Stimulated activated CD8-positive, alpha-beta memory T cell treated with anti-CD3 and anti-CD28 coated beads, Interleukin-4, amount 100 ng/mL, for 48 hours (primary cell): Measurements from ENCODE around the gene CTNNA1.

ENCODE experiments used
- DNase-seq: peaks from one replicate; pipeline ENCODE4 v3.0.0-alpha.2; 2020

The CTNNA1 gene

DNA sequence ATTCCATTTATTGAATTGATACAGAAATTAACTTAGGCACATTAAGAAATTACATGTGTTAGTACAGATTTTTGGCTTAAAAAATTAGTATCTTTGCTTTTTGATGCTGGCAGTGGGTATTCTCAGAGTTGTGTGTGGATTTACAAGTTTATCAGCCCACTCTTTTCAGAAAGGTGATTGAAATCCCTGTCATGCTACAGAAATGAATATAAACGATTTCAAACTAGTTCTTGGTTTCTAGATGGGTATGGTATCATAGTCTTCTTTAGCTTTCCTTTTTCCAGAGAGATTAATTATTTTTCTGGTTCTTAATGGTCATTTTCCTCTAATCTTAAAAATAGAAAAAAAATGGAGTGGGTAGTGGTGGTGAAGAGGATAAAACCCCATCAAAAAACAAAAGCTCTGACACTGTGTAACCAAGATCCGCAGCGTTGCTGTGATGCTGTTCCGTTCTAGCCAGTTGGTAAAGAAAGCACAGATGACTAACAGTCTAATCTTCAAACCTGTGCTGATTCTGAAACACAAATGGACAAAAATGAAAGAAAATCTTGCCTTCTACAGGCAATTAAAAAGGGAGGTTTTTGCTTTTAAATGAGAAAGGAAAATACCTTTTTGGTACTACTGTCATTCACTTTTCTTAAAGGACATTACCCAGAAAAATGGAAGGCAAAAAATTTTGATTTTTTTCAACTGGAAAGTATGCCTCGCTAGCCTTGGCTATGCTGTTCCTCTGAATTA lies 116.7 kb downstream of the CTNNA1 start:
- DNase-seq, result no peak

DNA sequence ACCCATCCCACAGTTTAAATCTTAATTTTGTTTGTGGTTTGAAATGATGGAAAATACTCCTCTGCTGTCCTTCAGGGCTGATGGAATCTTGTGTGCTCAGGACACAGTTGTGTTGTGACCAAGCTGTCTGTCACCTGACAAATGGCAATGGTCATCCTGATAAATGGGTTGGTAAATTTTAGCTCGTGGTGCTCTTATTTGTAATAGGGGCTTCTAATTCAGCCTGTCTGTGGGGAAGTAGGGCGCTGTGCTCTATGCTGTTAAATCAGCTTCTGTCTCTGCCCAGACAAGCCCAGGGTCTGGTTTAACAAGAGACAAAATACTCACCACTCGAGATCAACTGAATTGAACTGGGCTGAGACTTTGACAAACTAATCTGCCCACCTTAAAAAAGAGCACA lies 117.4 kb downstream of the CTNNA1 start:
- no peak for DNase-seq

DNA sequence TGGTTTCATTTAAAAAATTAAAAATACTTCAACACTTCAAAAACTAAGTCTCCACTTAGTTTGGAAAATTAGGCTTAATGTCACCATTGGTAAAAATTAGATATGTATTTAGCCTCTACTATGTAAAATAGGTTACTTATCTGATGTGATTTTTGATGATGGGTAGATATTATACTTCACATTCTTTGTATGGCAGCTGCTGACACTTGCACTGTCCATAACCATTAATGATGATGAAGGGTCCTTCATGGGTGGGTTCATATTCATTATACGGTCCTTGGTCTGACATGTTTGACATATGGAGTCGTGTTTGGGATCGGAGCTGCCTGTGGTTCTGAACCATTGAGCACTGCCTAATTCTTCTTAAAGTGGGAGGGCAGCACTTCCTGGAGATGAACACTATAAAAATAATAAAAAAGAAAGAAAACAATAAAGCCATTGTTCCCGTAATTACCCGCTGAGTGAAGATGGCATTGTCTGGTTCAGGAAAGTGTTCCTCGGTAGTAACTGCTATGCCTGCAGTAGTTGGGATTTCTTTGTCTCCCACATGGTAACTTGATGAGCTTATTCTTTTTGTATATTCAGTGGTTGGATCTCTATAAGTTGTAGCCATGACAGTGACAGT lies 119.7 kb downstream of the CTNNA1 start:
- no peak for DNase-seq

- DNase-seq, result no peak
Observed at GRCh38 chr5:138873466-138874221, 120.4 kb downstream of the CTNNA1 start.

GRCh38 chr5:138874241-138874640 lies 121.0 kb downstream of the CTNNA1 start:
- DNase-seq, result no peak

DNA sequence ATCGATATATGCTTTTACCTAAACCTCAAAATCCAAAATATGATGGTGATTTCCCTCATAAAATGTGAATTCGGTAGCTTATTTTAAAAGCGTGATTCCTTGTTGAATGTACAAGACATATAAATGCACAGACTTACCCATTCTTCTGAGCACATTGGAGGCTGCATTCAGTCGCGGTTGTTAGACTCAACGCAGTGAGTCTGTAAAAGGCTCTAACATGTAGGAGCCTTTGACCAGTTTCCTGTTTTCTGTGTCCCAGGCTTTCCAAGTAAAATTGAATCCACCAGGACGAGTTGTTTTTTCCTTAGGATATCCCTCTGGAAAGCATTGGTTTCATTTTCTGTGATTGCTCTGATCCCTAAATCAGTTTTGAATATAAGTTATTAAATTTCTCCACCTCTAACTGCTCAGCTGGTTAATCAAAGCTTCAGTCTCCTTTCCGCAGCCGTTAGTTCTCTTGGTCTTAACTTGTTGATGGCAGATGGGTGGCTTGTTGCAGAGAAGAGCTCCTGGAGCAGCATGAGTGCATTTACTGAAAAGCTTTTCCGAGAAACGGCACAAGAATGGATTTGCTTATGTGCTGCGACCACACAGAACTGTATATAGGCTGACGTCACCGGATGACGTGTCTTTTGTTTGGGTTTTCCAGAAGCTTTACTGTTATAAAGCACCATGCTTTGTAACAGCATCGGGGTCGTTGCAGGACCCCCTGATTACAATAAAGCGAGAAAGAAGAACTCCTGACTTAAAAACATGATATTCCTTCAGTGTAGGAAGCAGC lies 121.7 kb downstream of the CTNNA1 start, which contains the start of gene LRRTM2:
Gene LRRTM2 (minus strand): TSS at position 565 of the 781 bp plus-strand sequence. CDS start 424 bp downstream, at position 141.
- no peak for DNase-seq

DNA sequence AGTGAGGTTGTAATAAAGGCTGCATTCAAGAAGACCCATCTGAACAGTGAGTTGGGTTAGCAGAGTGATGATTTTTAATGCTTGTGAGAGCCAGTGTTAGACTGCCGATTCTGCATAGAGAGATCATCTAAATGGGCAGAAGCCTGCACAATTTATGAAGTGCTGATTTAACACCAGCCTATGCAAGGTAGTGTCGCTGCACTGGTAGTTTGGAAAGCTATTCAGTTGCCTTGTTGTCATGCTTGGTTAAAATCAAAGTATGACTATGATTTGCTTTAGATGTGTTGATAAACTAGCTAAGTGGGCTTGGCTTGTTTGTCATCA lies 122.3 kb downstream of the CTNNA1 start:
- no peak for DNase-seq

- DNase-seq, result no peak
Observed at GRCh38 chr5:138875946-138876345, 122.7 kb downstream of the CTNNA1 start.

DNA sequence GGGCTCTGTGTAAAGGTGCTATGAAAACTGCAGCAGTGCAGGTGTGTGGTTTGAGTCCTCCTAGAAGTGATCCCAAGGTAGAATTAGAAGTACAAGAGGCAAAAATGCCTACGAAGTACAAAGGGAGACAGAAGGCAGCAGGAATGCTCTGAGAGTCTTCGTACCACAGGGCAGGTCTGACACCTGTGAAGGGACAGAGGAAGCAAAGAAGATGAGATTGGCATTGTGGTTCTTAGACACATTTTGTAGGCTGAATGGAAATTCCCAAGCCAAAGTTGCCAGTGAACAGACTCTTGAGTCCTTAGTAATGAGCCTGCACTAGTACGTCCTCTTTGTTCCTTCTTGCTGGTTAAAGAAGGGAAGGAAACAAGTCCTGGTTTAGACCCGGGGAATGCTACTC lies 123.6 kb downstream of the CTNNA1 start:
- DNase-seq, result no peak

DNA sequence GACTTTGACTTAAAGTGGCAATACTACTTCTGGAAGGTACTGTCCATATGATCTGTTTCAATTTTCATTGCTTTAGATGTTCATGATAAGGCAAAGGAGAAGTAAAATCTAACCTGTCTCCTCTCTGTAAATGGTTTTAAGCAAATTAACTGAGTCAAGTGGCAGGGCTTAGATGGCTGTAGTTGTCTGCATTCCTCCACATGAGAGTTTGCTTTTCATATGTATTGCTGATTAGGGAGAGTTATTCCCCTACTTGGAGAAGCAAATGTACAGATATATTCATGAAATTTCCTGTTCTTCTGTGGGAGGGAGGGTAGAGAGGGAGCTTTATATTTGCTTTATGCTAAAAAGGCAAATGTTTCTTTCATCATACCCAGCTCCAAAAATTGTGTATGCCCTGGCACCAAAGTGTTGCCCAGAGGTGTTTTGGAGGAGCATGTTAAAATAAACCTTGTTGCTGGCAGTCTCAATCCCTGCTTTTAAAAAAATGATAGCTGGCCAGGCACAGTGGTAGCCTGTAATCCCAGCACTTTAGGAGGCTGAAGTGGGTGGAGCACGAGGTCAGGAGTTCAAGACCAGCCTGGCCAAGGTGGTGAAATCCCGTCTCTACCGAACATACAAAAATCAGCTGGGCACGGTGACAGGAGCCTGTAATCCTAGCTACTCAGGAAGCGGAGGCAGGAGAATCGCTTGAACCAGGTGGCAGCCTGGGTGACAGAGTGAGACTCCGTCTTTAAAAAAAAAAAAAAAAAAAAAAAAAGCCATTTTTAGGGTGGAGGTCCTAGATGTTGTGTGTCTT lies 125.4 kb downstream of the CTNNA1 start:
- DNase-seq, result no peak

GRCh38 chr5:138883211-138883610 lies 130.0 kb downstream of the CTNNA1 start:
- no peak for DNase-seq

- no peak for DNase-seq
Observed at GRCh38 chr5:138884094-138884493, 130.9 kb downstream of the CTNNA1 start.

DNA sequence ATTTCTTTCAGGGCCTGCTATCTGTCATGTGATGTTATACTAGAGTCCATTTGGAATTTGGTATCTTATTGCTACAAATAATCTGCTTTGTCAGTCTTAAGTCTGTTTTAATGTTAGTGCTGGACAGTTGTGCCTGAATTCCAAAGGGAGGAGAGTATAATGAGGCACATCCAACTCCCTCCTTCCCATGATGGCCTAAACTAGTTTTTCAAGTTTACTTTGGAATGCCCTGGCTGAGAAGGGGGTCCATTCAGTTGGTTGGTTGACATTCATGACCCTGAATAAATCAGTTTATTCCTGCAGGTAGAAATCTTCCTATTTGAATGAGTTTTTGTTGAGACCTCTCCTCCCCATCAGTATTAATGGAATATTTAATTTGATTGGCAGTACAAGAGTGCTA lies 131.3 kb downstream of the CTNNA1 start:
- no peak for DNase-seq

DNA sequence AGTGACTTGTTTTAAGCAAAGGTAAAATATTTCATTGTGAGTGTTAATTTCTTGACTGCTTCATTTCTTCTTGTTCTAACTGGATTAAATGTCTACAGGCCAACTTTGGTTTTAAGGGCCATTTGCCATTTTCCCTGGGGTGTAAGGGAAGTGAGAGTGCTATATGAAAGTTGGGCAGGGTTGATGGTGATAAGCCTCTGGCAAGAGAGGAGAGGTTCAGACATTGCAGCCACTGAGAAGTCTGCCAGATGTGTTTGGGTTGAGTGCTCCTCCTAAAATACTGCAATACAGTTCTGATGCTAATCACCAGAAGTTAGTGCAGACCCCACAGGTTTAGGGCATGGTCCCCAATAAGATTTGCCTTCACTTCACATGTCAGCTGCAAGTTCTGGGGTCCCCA lies 136.8 kb downstream of the CTNNA1 start:
- DNase-seq, result no peak

- no peak for DNase-seq
Observed at GRCh38 chr5:138890644-138891043, 137.4 kb downstream of the CTNNA1 start.

GRCh38 chr5:138895918-138896317 lies 142.7 kb downstream of the CTNNA1 start:
- DNase-seq, result no peak

GRCh38 chr5:138898299-138898698 lies 145.1 kb downstream of the CTNNA1 start:
- no peak for DNase-seq

DNA sequence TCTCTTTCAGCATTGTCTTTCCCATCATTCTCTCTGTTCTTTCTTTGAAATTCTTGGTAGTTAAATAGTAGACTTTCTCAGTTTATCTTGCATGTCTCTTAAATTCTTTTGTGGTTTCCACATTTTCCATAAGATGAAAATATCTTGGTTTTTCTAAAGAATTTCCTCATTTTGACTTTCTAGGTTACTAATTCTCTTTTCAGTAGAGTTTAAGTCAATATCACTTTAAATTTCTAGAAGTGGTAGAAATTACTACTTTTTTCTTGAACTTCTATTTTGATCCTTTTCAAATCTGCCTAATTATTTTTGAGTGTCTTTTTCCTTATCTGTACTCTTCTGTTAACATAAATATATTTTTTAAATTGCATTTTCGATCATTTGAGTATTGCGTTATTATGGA lies 145.5 kb downstream of the CTNNA1 start:
- DNase-seq, result no peak

DNA sequence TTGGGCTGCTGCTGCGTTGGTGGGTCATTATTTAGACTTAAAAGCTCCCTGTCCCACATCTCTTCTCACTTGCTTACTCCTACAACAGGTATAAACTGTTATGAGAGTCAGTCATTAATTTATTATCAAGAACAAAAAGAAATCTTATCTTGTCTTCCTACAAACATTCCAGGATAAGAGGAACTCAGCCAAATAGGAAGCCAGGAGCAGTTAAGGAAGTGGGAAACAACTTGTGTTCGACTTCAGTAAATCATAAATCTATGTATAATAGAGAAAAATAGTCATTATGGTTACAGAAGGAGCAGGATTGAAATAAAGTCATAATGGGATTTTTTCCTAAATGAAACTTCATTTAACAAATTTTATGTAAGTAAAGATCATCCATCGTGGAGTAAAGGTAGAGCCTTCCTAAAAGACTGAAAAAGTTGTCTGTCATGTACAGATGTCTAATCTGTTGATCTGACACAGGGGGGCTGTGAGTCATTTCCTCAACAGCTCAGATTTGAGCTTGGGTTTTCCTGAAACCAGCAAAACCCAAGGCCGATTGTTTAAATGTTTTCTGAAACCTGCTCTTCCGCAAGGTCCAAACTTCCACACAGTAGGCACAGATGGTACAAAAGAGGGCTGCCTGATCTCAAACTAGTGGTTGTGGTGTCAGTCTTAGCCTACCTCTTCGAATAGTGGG lies 147.2 kb downstream of the CTNNA1 start:
- peak; percentile 28 for DNase-seq

DNA sequence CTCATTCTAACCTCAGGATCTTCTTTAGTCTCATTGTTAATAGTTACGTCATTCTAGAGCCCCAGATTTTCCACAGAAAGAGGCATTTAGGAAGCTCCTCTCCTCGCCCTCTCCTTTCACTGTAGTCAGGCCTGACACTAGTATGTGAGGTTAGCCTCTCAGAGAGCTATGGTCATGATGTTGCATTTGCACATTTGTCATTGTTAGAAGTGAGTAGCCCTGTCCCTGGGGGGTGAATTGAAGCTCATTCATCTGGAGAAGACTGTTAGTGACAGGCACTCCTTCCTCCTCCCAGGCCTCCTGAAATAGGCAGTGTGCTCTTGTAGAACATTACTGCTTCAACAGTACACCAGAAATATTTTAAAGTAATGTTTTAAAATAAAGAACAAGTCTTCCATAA lies 148.5 kb downstream of the CTNNA1 start:
- DNase-seq, result no peak

GRCh38 chr5:138903130-138903775 lies 150.0 kb downstream of the CTNNA1 start:
- no peak for DNase-seq
